Ishikawa (cell line): ENCODE results near the gene PDE1C.

ENCODE experiments used
- CEBPB ChIP-seq: IDR thresholded peaks from 2 replicates; pipeline ENCODE4 v1.6.1; 2012
- CREB1 ChIP-seq: IDR thresholded peaks from 2 replicates; pipeline ENCODE4 v1.6.1; 2012; ENCODE audit warnings: low read depth
- EGR1 ChIP-seq: IDR thresholded peaks from 2 replicates; pipeline ENCODE4 v1.6.1; 2012
- EP300 ChIP-seq: IDR thresholded peaks from 2 replicates; pipeline ENCODE4 v1.6.1; 2012; ENCODE audit warnings: borderline replicate concordance
- FOXM1 ChIP-seq: IDR thresholded peaks from 2 replicates; pipeline ENCODE4 v1.6.1; 2012; ENCODE audit warnings: low read depth, borderline replicate concordance
- NFIC ChIP-seq: IDR thresholded peaks from 2 replicates; pipeline ENCODE4 v1.6.1; 2012
- RAD21 ChIP-seq: IDR thresholded peaks from 2 replicates; pipeline ENCODE4 v1.6.1; 2012; ENCODE audit warnings: low read depth
- TAF1 ChIP-seq: IDR thresholded peaks from 2 replicates; pipeline ENCODE4 v1.6.1; 2012; ENCODE audit warnings: low read depth, mild to moderate bottlenecking
- TCF12 ChIP-seq: IDR thresholded peaks from 2 replicates; pipeline ENCODE4 v1.6.1; 2012; ENCODE audit warnings: low read depth
- TEAD4 ChIP-seq: IDR thresholded peaks from 2 replicates; pipeline ENCODE4 v1.6.1; 2012
- YY1 ChIP-seq: IDR thresholded peaks from 2 replicates; pipeline ENCODE4 v1.6.1; 2012; ENCODE audit warnings: low read depth
- ZBTB7A ChIP-seq: IDR thresholded peaks from 2 replicates; pipeline ENCODE4 v1.6.1; 2012; ENCODE audit warnings: low read depth
- TF ChIP-seq, protein P1 (sequence below): IDR thresholded peaks from 2 replicates; pipeline ENCODE4 v1.6.1; 2012; ENCODE audit warnings: low read depth, mild to moderate bottlenecking
- TF ChIP-seq, protein P2 (sequence below): IDR thresholded peaks from 2 replicates; pipeline ENCODE4 v1.6.1; 2012
- TF ChIP-seq, protein P3 (sequence below): IDR thresholded peaks from 2 replicates; pipeline ENCODE4 v1.6.1; 2012

The PDE1C gene

DNA sequence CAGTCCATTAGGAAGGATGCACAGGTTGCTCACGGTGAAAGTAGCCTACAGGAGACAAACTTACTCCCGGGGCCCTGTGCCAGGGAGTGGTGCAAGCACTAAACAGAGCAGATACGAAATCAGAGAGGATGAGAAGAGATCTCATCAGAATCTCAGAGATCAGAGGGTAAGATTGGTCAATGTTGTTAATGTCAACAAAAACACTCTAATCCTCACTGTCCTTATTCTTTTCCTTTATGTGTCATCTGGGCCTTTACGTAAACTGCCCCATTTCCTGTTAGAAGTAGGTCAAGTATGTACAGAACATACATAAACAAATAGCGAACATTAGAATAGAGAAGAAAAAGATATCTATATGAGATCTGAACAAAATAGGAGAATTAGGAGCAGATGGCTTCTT lies 220.1 kb downstream of the PDE1C start:
- TF ChIP-seq, protein P1, sequence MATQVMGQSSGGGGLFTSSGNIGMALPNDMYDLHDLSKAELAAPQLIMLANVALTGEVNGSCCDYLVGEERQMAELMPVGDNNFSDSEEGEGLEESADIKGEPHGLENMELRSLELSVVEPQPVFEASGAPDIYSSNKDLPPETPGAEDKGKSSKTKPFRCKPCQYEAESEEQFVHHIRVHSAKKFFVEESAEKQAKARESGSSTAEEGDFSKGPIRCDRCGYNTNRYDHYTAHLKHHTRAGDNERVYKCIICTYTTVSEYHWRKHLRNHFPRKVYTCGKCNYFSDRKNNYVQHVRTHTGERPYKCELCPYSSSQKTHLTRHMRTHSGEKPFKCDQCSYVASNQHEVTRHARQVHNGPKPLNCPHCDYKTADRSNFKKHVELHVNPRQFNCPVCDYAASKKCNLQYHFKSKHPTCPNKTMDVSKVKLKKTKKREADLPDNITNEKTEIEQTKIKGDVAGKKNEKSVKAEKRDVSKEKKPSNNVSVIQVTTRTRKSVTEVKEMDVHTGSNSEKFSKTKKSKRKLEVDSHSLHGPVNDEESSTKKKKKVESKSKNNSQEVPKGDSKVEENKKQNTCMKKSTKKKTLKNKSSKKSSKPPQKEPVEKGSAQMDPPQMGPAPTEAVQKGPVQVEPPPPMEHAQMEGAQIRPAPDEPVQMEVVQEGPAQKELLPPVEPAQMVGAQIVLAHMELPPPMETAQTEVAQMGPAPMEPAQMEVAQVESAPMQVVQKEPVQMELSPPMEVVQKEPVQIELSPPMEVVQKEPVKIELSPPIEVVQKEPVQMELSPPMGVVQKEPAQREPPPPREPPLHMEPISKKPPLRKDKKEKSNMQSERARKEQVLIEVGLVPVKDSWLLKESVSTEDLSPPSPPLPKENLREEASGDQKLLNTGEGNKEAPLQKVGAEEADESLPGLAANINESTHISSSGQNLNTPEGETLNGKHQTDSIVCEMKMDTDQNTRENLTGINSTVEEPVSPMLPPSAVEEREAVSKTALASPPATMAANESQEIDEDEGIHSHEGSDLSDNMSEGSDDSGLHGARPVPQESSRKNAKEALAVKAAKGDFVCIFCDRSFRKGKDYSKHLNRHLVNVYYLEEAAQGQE, result no peak
- TF ChIP-seq CREB1 (no peak), NFIC (no peak), EP300 (no peak), TAF1 (no peak), TCF12 (no peak), FOXM1 (no peak), ZBTB7A (no peak), TEAD4 (no peak), RAD21 (no peak), EGR1 (no peak), YY1 (no peak), CEBPB (no peak)
- TF ChIP-seq, protein P2, sequence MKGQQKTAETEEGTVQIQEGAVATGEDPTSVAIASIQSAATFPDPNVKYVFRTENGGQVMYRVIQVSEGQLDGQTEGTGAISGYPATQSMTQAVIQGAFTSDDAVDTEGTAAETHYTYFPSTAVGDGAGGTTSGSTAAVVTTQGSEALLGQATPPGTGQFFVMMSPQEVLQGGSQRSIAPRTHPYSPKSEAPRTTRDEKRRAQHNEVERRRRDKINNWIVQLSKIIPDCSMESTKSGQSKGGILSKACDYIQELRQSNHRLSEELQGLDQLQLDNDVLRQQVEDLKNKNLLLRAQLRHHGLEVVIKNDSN, result no peak
- TF ChIP-seq, protein P3, sequence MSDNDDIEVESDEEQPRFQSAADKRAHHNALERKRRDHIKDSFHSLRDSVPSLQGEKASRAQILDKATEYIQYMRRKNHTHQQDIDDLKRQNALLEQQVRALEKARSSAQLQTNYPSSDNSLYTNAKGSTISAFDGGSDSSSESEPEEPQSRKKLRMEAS, result no peak

DNA sequence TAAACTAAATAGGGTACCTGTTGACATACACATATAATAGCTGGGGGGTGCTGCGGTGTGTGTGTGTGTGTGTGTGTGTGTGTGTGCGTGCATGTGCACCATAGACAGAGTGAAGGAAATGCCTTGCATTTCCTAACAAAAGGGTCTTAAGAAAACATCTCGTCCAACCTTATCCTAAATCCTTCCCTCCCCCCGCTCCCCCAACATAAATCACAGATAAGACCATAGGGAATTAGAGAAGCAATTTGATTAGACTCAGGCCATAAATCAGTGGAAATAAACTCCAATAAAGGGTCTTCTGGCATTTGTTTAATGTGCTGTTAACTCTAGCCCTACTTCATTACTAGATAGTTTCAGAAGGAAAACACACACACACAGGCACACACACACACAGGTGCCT lies 234.7 kb downstream of the PDE1C start:
- TF ChIP-seq TCF12 (no peak), ZBTB7A (no peak), EP300 (no peak), CEBPB (no peak), EGR1 (no peak), NFIC (no peak), CREB1 (no peak), RAD21 (no peak), TAF1 (no peak), TEAD4 (no peak), FOXM1 (no peak)
- TF ChIP-seq, protein P1, result no peak
- TF ChIP-seq, protein P3, result no peak
- TF ChIP-seq, protein P2, result no peak

DNA sequence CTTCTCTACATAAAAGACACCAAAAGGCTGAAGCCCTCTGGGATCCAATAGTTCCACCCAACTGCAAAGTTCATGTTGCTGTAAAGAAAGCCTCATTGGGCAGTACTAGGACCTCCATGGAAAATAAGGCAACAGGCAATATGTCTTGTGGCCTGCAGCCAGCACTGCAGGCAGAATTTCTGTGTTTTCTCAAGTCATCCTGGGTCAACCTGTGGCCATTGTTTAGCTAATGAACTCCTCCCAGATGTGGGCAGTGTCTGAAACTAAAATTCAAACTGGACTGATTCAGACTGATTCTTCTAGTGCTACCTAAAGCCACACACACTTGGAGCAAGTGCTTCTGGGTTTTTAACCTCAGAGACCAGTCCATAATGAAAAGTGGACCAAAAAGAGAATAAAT lies 241.7 kb downstream of the PDE1C start:
- no peak for TF ChIP-seq ZBTB7A
- TF ChIP-seq EGR1, result no peak
- TF ChIP-seq YY1, result no peak
- TF ChIP-seq, protein P2, result no peak
- no peak for TF ChIP-seq EP300
- TF ChIP-seq, protein P3, result no peak
- no peak for TF ChIP-seq CEBPB

DNA sequence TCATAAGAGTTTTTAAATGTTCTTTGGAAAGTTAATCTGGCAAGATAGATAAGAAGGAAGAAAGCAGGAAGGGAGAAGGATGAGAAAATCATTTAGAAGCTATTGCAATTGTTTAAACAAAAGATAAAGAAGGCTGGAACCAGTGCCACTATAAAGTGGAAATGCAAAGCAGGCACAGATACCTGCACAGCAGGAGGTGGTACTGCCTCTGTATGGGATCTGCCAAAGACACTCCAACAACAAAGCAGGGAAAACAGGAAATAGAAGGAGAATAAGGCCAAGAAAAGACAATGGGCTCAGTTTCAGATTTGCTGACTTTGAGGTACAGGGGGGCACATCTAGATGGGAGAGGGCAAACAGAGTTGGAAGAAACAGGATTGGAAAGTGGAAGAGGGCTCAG lies 244.6 kb downstream of the PDE1C start:
- no peak for TF ChIP-seq FOXM1
- TF ChIP-seq TCF12, result no peak
- TF ChIP-seq CEBPB, result no peak
- no peak for TF ChIP-seq CREB1
- no peak for TF ChIP-seq YY1
- no peak for TF ChIP-seq NFIC
- no peak for TF ChIP-seq RAD21
- TF ChIP-seq ZBTB7A, result no peak
- TF ChIP-seq TAF1, result no peak
- TF ChIP-seq, protein P1, result no peak
- TF ChIP-seq TEAD4, result no peak
- TF ChIP-seq, protein P3, result no peak
- TF ChIP-seq, protein P2, result no peak
- no peak for TF ChIP-seq EGR1
